K562 (cell line): ENCODE data around the gene LYPD6B. TPM values are rescaled to one million over a fixed set of nuclear protein-coding genes. Genes with fewer than 3 reads are reported as not detected.

ENCODE experiments used
- ATAC-seq: fragments of 200-7000 bp; cut with Tn5 transposase; 3 replicates; pipeline ENCODE4 v1.9.1; 2020; ENCODE audit warnings: moderate library complexity
- BruUV-seq: library from RNA; stranded (reverse); fragments of 400-500 nt; replicated peaks from 2 replicates; lab custom pipeline; 2021; lab: Mats Ljungman, UMichigan
- CTCF ChIA-PET: fragments of 300-600 bp; formaldehyde crosslinking; extraction: SDS; loops from one replicate; lab custom pipeline; 2021; ENCODE audit warnings: low intra/inter-chr PET ratio; lab: Yijun Ruan, JAX
- POLR2A ChIA-PET: fragments of 300-600, 350-650 bp; sonication (Branson Sonifier 250); formaldehyde crosslinking; extraction: SDS; loops from one replicate; lab custom pipeline; 2021; ENCODE audit warnings: antibody characterized with exemption, inconsistent platforms; lab: Yijun Ruan, JAX
- DNase-seq, 4 experiments: peaks; one replicate each; pipeline versions ENCODE4 v3.0.0 to v3.0.0-alpha.2; 2011 to 2018; ENCODE audit warnings: low spot score in 3 of 4, mixed read lengths in 3 of 4; ENCODE audit errors: extremely low read depth in 1 of 4
- FAIRE-seq: peaks from 2 replicates; lab custom pipeline; 2011; peaks lifted over from hg19 to GRCh38; lab: Jason Lieb, UNC
- H2AFZ ChIP-seq: 2 replicates; pipeline ENCODE4 v1.6.0; 2011; ENCODE audit warnings: low read depth, low read length, control low read depth, inconsistent platforms
- H3K27ac ChIP-seq: fragments of 200-600 bp; 3 replicates; pipeline ENCODE4 v1.8.0; 2011; ENCODE audit warnings: low read depth, mild to moderate bottlenecking, control low read depth, inconsistent platforms, low read length, moderate library complexity, mixed read lengths; ENCODE audit errors: extremely low read depth
- H3K27me3 ChIP-seq, 2 experiments: fragments of 300-600 bp in 1 of 2; 2 replicates in 1 of 2; 3 replicates in 1 of 2; pipeline versions ENCODE4 v1.6.0 to v1.8.0; 2011; ENCODE audit warnings: inconsistent platforms in 2 of 2, low read length in 2 of 2, mild to moderate bottlenecking in 1 of 2, mixed read lengths in 1 of 2, moderate library complexity in 1 of 2; ENCODE audit not compliant: control insufficient read depth in 2 of 2, insufficient read depth in 2 of 2
- H3K36me3 ChIP-seq: fragments of 300-600 bp; 3 replicates; pipeline ENCODE4 v1.8.0; 2011; ENCODE audit warnings: mild to moderate bottlenecking, low read length, inconsistent platforms; ENCODE audit not compliant: control insufficient read depth, insufficient read depth
- H3K4me1 ChIP-seq, 2 experiments: fragments of 200-600 bp in 1 of 2; replicated peaks in 1 of 2; 2 replicates in 1 of 2; 3 replicates in 1 of 2; pipeline versions ENCODE4 v1.5.1 to v1.8.0; 2011; ENCODE audit warnings: inconsistent platforms in 2 of 2, low read length in 2 of 2, mild to moderate bottlenecking in 1 of 2, mixed read lengths in 1 of 2, moderate library complexity in 1 of 2; ENCODE audit not compliant: control insufficient read depth in 2 of 2, insufficient read depth in 2 of 2
- H3K4me2 ChIP-seq: 2 replicates; pipeline ENCODE4 v1.6.1; 2011; ENCODE audit warnings: low read length, control low read depth, inconsistent platforms, mixed read lengths; ENCODE audit not compliant: insufficient read depth
- H3K4me3 ChIP-seq: fragments of 200-600 bp; sonication (generic), shearing (Covaris generic); 2 replicates; pipeline ENCODE4 v1.5.1; 2016; ENCODE audit warnings: control low read depth, inconsistent platforms
- H3K79me2 ChIP-seq: fragments of 200-600 bp; 3 replicates; pipeline ENCODE4 v1.8.0; 2011; ENCODE audit warnings: low read length, inconsistent platforms; ENCODE audit not compliant: control insufficient read depth, insufficient read depth
- H3K9ac ChIP-seq, 2 experiments: 2 replicates each; pipeline versions ENCODE4 v1.6.0 to v1.6.1; 2011; ENCODE audit warnings: low read depth in 2 of 2, low read length in 2 of 2, control low read depth in 1 of 2, inconsistent platforms in 1 of 2, mild to moderate bottlenecking in 1 of 2, mixed read lengths in 1 of 2; ENCODE audit not compliant: insufficient read depth in 1 of 2
- H3K9me1 ChIP-seq: one replicate; pipeline ENCODE4 v1.6.0; 2011; ENCODE audit warnings: inconsistent platforms, mild to moderate bottlenecking, low read length, moderate library complexity; ENCODE audit not compliant: control insufficient read depth, insufficient read depth
- H3K9me3 ChIP-seq: replicated peaks from 2 replicates; pipeline ENCODE4 v1.5.1; 2011; ENCODE audit warnings: low read depth, low read length, inconsistent platforms; ENCODE audit not compliant: control insufficient read depth, insufficient read depth
- H4K20me1 ChIP-seq: replicated peaks from 2 replicates; pipeline ENCODE4 v1.6.1; 2011; ENCODE audit warnings: low read length, inconsistent platforms, mixed read lengths; ENCODE audit not compliant: control insufficient read depth, insufficient read depth
- FOXP4 ChIP-seq: sonication (generic); formaldehyde crosslinking; IDR thresholded peaks from 2 replicates; pipeline ENCODE4 v1.8.0; 2022; ENCODE audit warnings: mild to moderate bottlenecking, missing genetic modification reagents, borderline replicate concordance
- GTF2A2 ChIP-seq: IDR thresholded peaks from 2 replicates; pipeline ENCODE4 v1.6.1; 2016; ENCODE audit warnings: mild to moderate bottlenecking, missing genetic modification characterization, missing compliant biosample characterization
- KDM4B ChIP-seq, 2 experiments: fragments of 450-650 bp in 1 of 2; sonication (generic) in 1 of 2; IDR thresholded peaks; 2 replicates each; pipeline ENCODE4 v1.6.1; 2016 to 2017; ENCODE audit warnings: borderline replicate concordance in 2 of 2, antibody characterized with exemption in 1 of 2, low read depth in 1 of 2, mild to moderate bottlenecking in 1 of 2
- ZBTB8A ChIP-seq: fragments of 450-650 bp; IDR thresholded peaks from 2 replicates; pipeline ENCODE4 v1.6.1; 2018; ENCODE audit warnings: mild to moderate bottlenecking, moderate library complexity; ENCODE audit not compliant: partially characterized antibody
- ZNF311 ChIP-seq: fragments of 250-450 bp; sonication (Bioruptor Pico); IDR thresholded peaks from 2 replicates; pipeline ENCODE4 v1.4.0; 2020; ENCODE audit warnings: mild to moderate bottlenecking, moderate library complexity
- ZNF444 ChIP-seq: fragments of 250-450 bp; sonication (Bioruptor Pico); IDR thresholded peaks from 2 replicates; pipeline ENCODE4 v1.4.0; 2020; ENCODE audit warnings: mild to moderate bottlenecking, moderate library complexity
- WGBS: fragments of 100-300 bp; shearing (Covaris generic); methylation state at CpG from one replicate; pipeline ENCODE4 v1.1.6; 2016; ENCODE audit warnings: low coverage, mixed read lengths; ENCODE audit not compliant: insufficient coverage; ENCODE audit errors: missing lambda C conversion rate; 5-methylcytosine and 5-hydroxymethylcytosine counted together
- in situ Hi-C: fragments of 300-500 bp; cut with MboI; formaldehyde crosslinking; loops from 4 replicates; pipeline ENCODE4 v1.15.0; 2018; ENCODE audit warnings: inconsistent platforms, mixed read lengths
- intact Hi-C: fragments of 100-400 bp; cut with micrococcal nuclease; formaldehyde crosslinking; loops from 2 replicates; pipeline ENCODE4 v1.14.2; 2022
- polyA plus RNA-seq, 8 experiments: library from polyadenylated mRNA; depleted of rRNA in 4 of 8; stranded (reverse) in 5 of 8; unstranded in 3 of 8; fragments of >200 nt; fragmentation: Nextera tagmentation in 2 of 8; fragmentation: Illumina TruSeq in 1 of 8; extraction: Ambion mirVana in 2 of 8; extraction: Trizol in 1 of 8; gene quantifications; 2 replicates each; pipeline versions ENCODE4 v1.2.1 to v1.2.3, GENCODE V29; 2011 to 2014; ENCODE audit warnings: inconsistent platforms in 1 of 8, missing spikeins in 1 of 8
- total RNA-seq, 7 experiments: library from RNA; depleted of rRNA in 6 of 7; stranded (reverse); fragments of >200 nt in 6 of 7; fragmentation: Illumina TruSeq in 2 of 7; extraction: Trizol in 2 of 7; gene quantifications; 2 replicates each; pipeline versions ENCODE4 v1.2.1 to v1.2.3, GENCODE V29; 2011 to 2021; ENCODE audit warnings: low replicate concordance in 1 of 7
- TF ChIP-seq, protein P1 (sequence below): fragments of 450-650 bp; formaldehyde crosslinking; IDR thresholded peaks from 2 replicates; pipeline ENCODE4 v1.4.0; 2022; ENCODE audit warnings: missing genetic modification characterization

Gene LYPD6B
- total and polyA plus RNA-seq, 9 of the 15 experiments (the other 6 are each of a cell fraction or from before 2014, with no cell fraction given), result not detected

GRCh38 chr2:149173220-149173619 is 134.7 kb downstream of the LYPD6B start:
- no peaks in the 10 kb centered on the region for H4K20me1 ChIP-seq
- no peak for DNase-seq
- no peak overlapping the region for H2AFZ ChIP-seq
- H3K9me3 ChIP-seq, result no peaks in the 10 kb centered on the region
- no peak overlapping the region for H3K4me3 ChIP-seq
- no peak overlapping the region for H3K9ac ChIP-seq
- H3K79me2 ChIP-seq, result no peaks in the 10 kb centered on the region
- in situ Hi-C loops (no loop called here), intact Hi-C loops (no loop called here)
- no peaks in the 10 kb centered on the region for H3K4me1 ChIP-seq
- POLR2A ChIA-PET, result no interaction called here
- no peak for FAIRE-seq
- ATAC-seq, result no peak
- no peak overlapping the region for H3K4me2 ChIP-seq
- H3K36me3 ChIP-seq, result no peaks in the 10 kb centered on the region
- no peaks in the 10 kb centered on the region for H3K9me1 ChIP-seq
- BruUV-seq, result no TSS peak
- no peak overlapping the region for H3K27ac ChIP-seq
- H3K27me3 ChIP-seq, result no peaks in the 10 kb centered on the region
- CTCF ChIA-PET, result no interaction called here
- WGBS, result 0% methylated on average over 3 of the region's 3 CpGs
- TF ChIP-seq ZNF444 (no peak), KDM4B (IDR thresholded peaks at IDR 0.05; ENCODE audit: borderline replicate concordance in 2 of 2, low read depth in 1 of 2) (no peak), ZNF311 (CRISPR knock-in tag) (no peak), GTF2A2 (no peak), FOXP4 (CRISPR knock-in tag) (no peak), ZBTB8A (no peak)
- TF ChIP-seq, protein P1, sequence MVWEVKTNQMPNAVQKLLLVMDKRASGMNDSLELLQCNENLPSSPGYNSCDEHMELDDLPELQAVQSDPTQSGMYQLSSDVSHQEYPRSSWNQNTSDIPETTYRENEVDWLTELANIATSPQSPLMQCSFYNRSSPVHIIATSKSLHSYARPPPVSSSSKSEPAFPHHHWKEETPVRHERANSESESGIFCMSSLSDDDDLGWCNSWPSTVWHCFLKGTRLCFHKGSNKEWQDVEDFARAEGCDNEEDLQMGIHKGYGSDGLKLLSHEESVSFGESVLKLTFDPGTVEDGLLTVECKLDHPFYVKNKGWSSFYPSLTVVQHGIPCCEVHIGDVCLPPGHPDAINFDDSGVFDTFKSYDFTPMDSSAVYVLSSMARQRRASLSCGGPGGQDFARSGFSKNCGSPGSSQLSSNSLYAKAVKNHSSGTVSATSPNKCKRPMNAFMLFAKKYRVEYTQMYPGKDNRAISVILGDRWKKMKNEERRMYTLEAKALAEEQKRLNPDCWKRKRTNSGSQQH (CRISPR knock-in tag), result no peak
